Measurements from ENCODE around the gene ARHGAP22. TPM values are rescaled to one million over a fixed set of nuclear protein-coding genes. Genes with fewer than 3 reads are reported as not detected.

ARHGAP22 gene
- total and polyA plus RNA-seq, 2 donors (not counting 1 experiment from before 2014, with no cell fraction given) = 10.4 to 75.5 TPM

GRCh38 chr10:48639632-48640031, 34.8 kb upstream of the ARHGAP22 start:
- Histone ChIP-seq H3K4me1 (ENCODE audit: control insufficient read depth, extremely low read depth, insufficient read depth, low read length) (peaks cover 7% of the 10 kb centered on the region), H3K36me3 (ENCODE audit: control insufficient read depth, insufficient read depth, low read length) (no peaks in the 10 kb centered on the region), H2AFZ (ENCODE audit: low read length) (no peak overlapping the region), H3K79me2 (ENCODE audit: control insufficient read depth, insufficient read depth, low read length) (no peaks in the 10 kb centered on the region), H3K4me3 (replicated peaks in 1 of 4; ENCODE audit: control extremely low read depth in 1 of 4, insufficient read depth in 1 of 4, low read depth in 3 of 4, low read length in 4 of 4) (no peak overlapping the region), H4K20me1 (ENCODE audit: control insufficient read depth, extremely low read depth, insufficient read depth, low read length) (no peaks in the 10 kb centered on the region), H3K9me3 (ENCODE audit: control insufficient read depth, insufficient read depth, low read depth, low read length) (no peaks in the 10 kb centered on the region), H3K27me3 (ENCODE audit: control insufficient read depth, insufficient read depth, low read length) (no peaks in the 10 kb centered on the region), H3K4me2 (ENCODE audit: extremely low read depth, insufficient read depth, low read length) (no peak overlapping the region), H3K9ac (ENCODE audit: insufficient read depth, low read length) (no peak overlapping the region), H3K27ac (ENCODE audit: insufficient read depth, low read length) (no peak overlapping the region)
- DNase-seq (ENCODE audit: low read depth in 2 of 2) = no peak
- TF ChIP-seq CTCF (conservative IDR thresholded peaks at IDR 0.05 in 1 of 2, IDR thresholded peaks at IDR 0.05 in 1 of 2; ENCODE audit: low read depth in 1 of 2, low read length in 2 of 2) (no peak), EZH2 (IDR thresholded peaks at IDR 0.05; ENCODE audit: low read length, missing control alignments) (no peak)

- Histone ChIP-seq H3K9me3 (ENCODE audit: control insufficient read depth, insufficient read depth, low read depth, low read length) (no peaks in the 10 kb centered on the region), H3K4me3 (replicated peaks in 1 of 4; ENCODE audit: control extremely low read depth in 1 of 4, insufficient read depth in 1 of 4, low read depth in 3 of 4, low read length in 4 of 4) (no peak overlapping the region), H2AFZ (ENCODE audit: low read length) (no peak overlapping the region), H3K9ac (ENCODE audit: insufficient read depth, low read length) (no peak overlapping the region), H3K27ac (ENCODE audit: insufficient read depth, low read length) (no peak overlapping the region), H4K20me1 (ENCODE audit: control insufficient read depth, extremely low read depth, insufficient read depth, low read length) (no peaks in the 10 kb centered on the region), H3K27me3 (ENCODE audit: control insufficient read depth, insufficient read depth, low read length) (no peaks in the 10 kb centered on the region), H3K4me1 (ENCODE audit: control insufficient read depth, extremely low read depth, insufficient read depth, low read length) (peaks cover 12% of the 10 kb centered on the region), H3K36me3 (ENCODE audit: control insufficient read depth, insufficient read depth, low read length) (no peaks in the 10 kb centered on the region), H3K79me2 (ENCODE audit: control insufficient read depth, insufficient read depth, low read length) (no peaks in the 10 kb centered on the region), H3K4me2 (ENCODE audit: extremely low read depth, insufficient read depth, low read length) (no peak overlapping the region)
- TF ChIP-seq EZH2 (IDR thresholded peaks at IDR 0.05; ENCODE audit: low read length, missing control alignments) (no peak), CTCF (conservative IDR thresholded peaks at IDR 0.05 in 1 of 2, IDR thresholded peaks at IDR 0.05 in 1 of 2; ENCODE audit: low read depth in 1 of 2, low read length in 2 of 2) (no peak)
- DNase-seq (ENCODE audit: low read depth in 2 of 2) = peak in 1 of 2 donors; percentile 57
These were observed 34.1 kb upstream of the ARHGAP22 start for GRCh38 chr10:48638739-48639527.

GRCh38 chr10:48638158-48638557, 33.3 kb upstream of the ARHGAP22 start:
- no peaks in the 10 kb centered on the region for H3K36me3 ChIP-seq (ENCODE audit: control insufficient read depth, insufficient read depth, low read length)
- no peak overlapping the region for H2AFZ ChIP-seq (ENCODE audit: low read length)
- no peak for DNase-seq (ENCODE audit: low read depth in 2 of 2)
- no peaks in the 10 kb centered on the region for H3K9me3 ChIP-seq (ENCODE audit: control insufficient read depth, insufficient read depth, low read depth, low read length)
- H3K27ac ChIP-seq (ENCODE audit: insufficient read depth, low read length) = no peak overlapping the region
- no peaks in the 10 kb centered on the region for H3K79me2 ChIP-seq (ENCODE audit: control insufficient read depth, insufficient read depth, low read length)
- H4K20me1 ChIP-seq (ENCODE audit: control insufficient read depth, extremely low read depth, insufficient read depth, low read length) = no peaks in the 10 kb centered on the region
- H3K9ac ChIP-seq (ENCODE audit: insufficient read depth, low read length) = no peak overlapping the region
- H3K4me1 ChIP-seq (ENCODE audit: control insufficient read depth, extremely low read depth, insufficient read depth, low read length) = peaks cover 14% of the 10 kb centered on the region
- TF ChIP-seq EZH2 (IDR thresholded peaks at IDR 0.05; ENCODE audit: low read length, missing control alignments) (no peak), CTCF (conservative IDR thresholded peaks at IDR 0.05 in 1 of 2, IDR thresholded peaks at IDR 0.05 in 1 of 2; ENCODE audit: low read depth in 1 of 2, low read length in 2 of 2) (no peak)
- H3K4me3 ChIP-seq (replicated peaks in 1 of 4; ENCODE audit: control extremely low read depth in 1 of 4, insufficient read depth in 1 of 4, low read depth in 3 of 4, low read length in 4 of 4) = no peak overlapping the region
- no peaks in the 10 kb centered on the region for H3K27me3 ChIP-seq (ENCODE audit: control insufficient read depth, insufficient read depth, low read length)
- no peak overlapping the region for H3K4me2 ChIP-seq (ENCODE audit: extremely low read depth, insufficient read depth, low read length)
